Neural progenitor cell (in vitro differentiated cells): ENCODE data around the gene CAPZB. TPM values are rescaled to one million over a fixed set of nuclear protein-coding genes. Genes with fewer than 3 reads are reported as not detected.

Experiments used
- DNase-seq: peaks from one replicate; pipeline ENCODE4 v3.0.0-alpha.2; 2016; ENCODE audit warnings: low spot score
- H2AFZ ChIP-seq: fragments of 200-600 bp; sonication (generic); replicated peaks from 2 replicates; pipeline ENCODE4 v1.6.1; 2016; ENCODE audit warnings: antibody characterized with exemption
- H3F3A ChIP-seq: fragments of 200-600 bp; sonication (generic); 2 replicates; pipeline ENCODE4 v1.6.1; 2016; ENCODE audit warnings: antibody characterized with exemption, low read depth
- H3K27ac ChIP-seq: fragments of 200-600 bp; sonication (generic); 2 replicates; pipeline ENCODE4 v1.5.1; 2016; ENCODE audit warnings: mild to moderate bottlenecking
- H3K27me3 ChIP-seq: fragments of 200-600 bp; sonication (generic); 2 replicates; pipeline ENCODE4 v1.6.1; 2016; ENCODE audit warnings: mild to moderate bottlenecking, moderate library complexity
- H3K36me3 ChIP-seq: fragments of 200-600 bp; sonication (generic); 2 replicates; pipeline ENCODE4 v1.5.1; 2016
- H3K4me1 ChIP-seq: fragments of 200-600 bp; sonication (generic); 2 replicates; pipeline ENCODE4 v1.6.1; 2016; ENCODE audit warnings: mixed run types
- H3K4me2 ChIP-seq: fragments of 200-600 bp; sonication (generic); 2 replicates; pipeline ENCODE4 v1.6.1; 2016
- H3K4me3 ChIP-seq: fragments of 200-600 bp; sonication (generic); 2 replicates; pipeline ENCODE4 v1.5.1; 2016
- H3K79me2 ChIP-seq: fragments of 200-600 bp; sonication (generic); 2 replicates; pipeline ENCODE4 v1.6.1; 2016; ENCODE audit warnings: low read depth
- H3K9ac ChIP-seq: fragments of 200-600 bp; sonication (generic); 2 replicates; pipeline ENCODE4 v1.6.1; 2016
- H3K9me3 ChIP-seq: fragments of 200-600 bp; sonication (generic); 2 replicates; pipeline ENCODE4 v1.5.1; 2016; ENCODE audit warnings: low read depth
- H4K20me1 ChIP-seq: fragments of 200-600 bp; sonication (generic); 2 replicates; pipeline ENCODE4 v1.6.1; 2016; ENCODE audit warnings: low read depth
- H3K27ac Mint-ChIP-seq: 3 replicates; pipeline ENCODE4 v1.8.0; 2021; ENCODE audit warnings: mixed read lengths
- H3K27me3 Mint-ChIP-seq: 2 replicates; pipeline ENCODE4 v1.8.0; 2022; ENCODE audit warnings: low read depth, mild to moderate bottlenecking, inconsistent platforms, moderate library complexity, mixed read lengths; ENCODE audit not compliant: insufficient read depth
- H3K36me3 Mint-ChIP-seq: 3 replicates; pipeline ENCODE4 v1.8.0; 2021; ENCODE audit warnings: mixed read lengths
- H3K4me1 Mint-ChIP-seq: 3 replicates; pipeline ENCODE4 v1.8.0; 2021; ENCODE audit warnings: mixed read lengths
- H3K4me3 Mint-ChIP-seq: 3 replicates; pipeline ENCODE4 v1.8.0; 2021; ENCODE audit warnings: mild to moderate bottlenecking, moderate library complexity, mixed read lengths
- H3K9me3 Mint-ChIP-seq: 3 replicates; pipeline ENCODE4 v1.8.0; 2020; ENCODE audit warnings: mixed read lengths
- CTCF ChIP-seq: fragments of 200-600 bp; sonication (generic); IDR thresholded peaks from 2 replicates; pipeline ENCODE4 v1.5.1; 2017; ENCODE audit warnings: antibody characterized with exemption, mild to moderate bottlenecking
- EZH2 ChIP-seq: fragments of 200-600 bp; sonication (generic); IDR thresholded peaks from 2 replicates; pipeline ENCODE4 v1.6.1; 2017; ENCODE audit warnings: antibody characterized with exemption, mild to moderate bottlenecking, moderate library complexity
- EZH2phosphoT487 ChIP-seq: fragments of 200-600 bp; sonication (generic); IDR thresholded peaks from 2 replicates; pipeline ENCODE4 v1.6.1; 2017; ENCODE audit warnings: antibody characterized with exemption
- total RNA-seq: library from RNA; depleted of rRNA; stranded (reverse); fragments of >200 nt; gene quantifications from 2 replicates; pipeline ENCODE4 v1.2.3, GENCODE V29; 2015; ENCODE audit warnings: low replicate concordance

Gene CAPZB
- total RNA-seq, 1 donor from 2014 or later, result 134 TPM

DNA sequence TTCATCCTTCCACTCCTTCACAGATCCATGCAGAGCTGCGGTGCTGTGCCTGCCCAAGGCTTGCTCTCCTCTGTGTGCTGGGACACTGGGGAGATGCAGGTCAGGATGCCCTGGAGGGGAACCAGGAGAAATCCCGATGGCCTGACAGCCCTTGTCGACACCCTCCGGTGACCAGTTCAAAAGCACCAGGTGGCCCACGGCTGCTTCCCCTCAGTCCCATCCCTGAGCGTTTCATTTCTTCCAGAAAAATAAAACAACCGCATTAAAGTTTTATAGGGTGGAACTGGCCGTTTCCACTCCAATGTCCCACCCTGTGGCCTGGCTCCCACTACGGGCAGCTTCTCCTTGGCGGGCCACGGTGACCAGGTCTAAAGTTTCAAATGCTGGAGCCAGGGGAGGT is 124.9 kb downstream of the CAPZB start:
- Mint-ChIP-seq H3K27ac (no peak overlapping the region), H3K9me3 (no peaks in the 10 kb centered on the region), H3K36me3 (peaks cover 11% of the 10 kb centered on the region), H3K4me3 (no peak overlapping the region), H3K27me3 (no peaks in the 10 kb centered on the region), H3K4me1 (peaks cover 11% of the 10 kb centered on the region)
- no peak for DNase-seq
- no peaks in the 10 kb centered on the region for H3K36me3 ChIP-seq
- H3K79me2 ChIP-seq, result no peaks in the 10 kb centered on the region
- H3K27me3 ChIP-seq, result no peaks in the 10 kb centered on the region
- H3K9me3 ChIP-seq, result no peaks in the 10 kb centered on the region
- peaks cover 5% of the 10 kb centered on the region for H3F3A ChIP-seq
- H3K4me2 ChIP-seq, result no peak overlapping the region
- H3K4me3 ChIP-seq, result no peak overlapping the region
- no peak overlapping the region for H2AFZ ChIP-seq
- TF ChIP-seq EZH2phosphoT487, result no peak
- TF ChIP-seq EZH2, result no peak
- TF ChIP-seq CTCF, result no peak
- H3K9ac ChIP-seq, result peak overlapping the region; percentile 32
- peaks cover 4% of the 10 kb centered on the region for H3K4me1 ChIP-seq
- no peak overlapping the region for H3K27ac ChIP-seq
- peaks cover 41% of the 10 kb centered on the region for H4K20me1 ChIP-seq

DNA sequence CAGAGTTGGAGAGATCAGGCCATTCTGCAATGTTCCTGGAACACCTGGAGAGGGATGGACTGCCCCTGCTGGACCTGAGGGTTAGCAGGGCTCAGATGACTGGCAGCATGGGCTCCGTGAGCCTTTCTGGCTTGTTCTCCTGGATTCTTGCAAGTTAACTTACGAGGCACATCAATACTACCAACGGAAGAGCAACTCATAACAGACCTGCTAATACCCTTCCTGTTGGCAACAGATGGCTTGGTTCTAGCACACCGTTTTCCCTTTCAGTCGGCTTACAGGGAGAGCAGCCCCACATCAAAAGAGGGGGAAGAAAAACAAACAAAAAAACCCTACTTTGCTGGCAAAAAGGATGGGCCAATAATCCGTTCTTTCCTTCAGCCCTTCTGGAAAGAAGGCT is 125.3 kb downstream of the CAPZB start:
- H3K9me3 ChIP-seq, result no peaks in the 10 kb centered on the region
- no peak overlapping the region for H3K27ac ChIP-seq
- H3K9ac ChIP-seq, result no peak overlapping the region
- H2AFZ ChIP-seq, result no peak overlapping the region
- DNase-seq, result no peak
- H3K27me3 ChIP-seq, result no peaks in the 10 kb centered on the region
- peaks cover 11% of the 10 kb centered on the region for H3K4me1 Mint-ChIP-seq
- H4K20me1 ChIP-seq, result peaks cover 42% of the 10 kb centered on the region
- TF ChIP-seq EZH2 (no peak), CTCF (no peak), EZH2phosphoT487 (no peak)
- H3K27me3 Mint-ChIP-seq, result no peaks in the 10 kb centered on the region
- H3K4me3 Mint-ChIP-seq, result no peak overlapping the region
- H3K9me3 Mint-ChIP-seq, result no peaks in the 10 kb centered on the region
- peaks cover 12% of the 10 kb centered on the region for H3K36me3 Mint-ChIP-seq
- no peaks in the 10 kb centered on the region for H3K36me3 ChIP-seq
- no peaks in the 10 kb centered on the region for H3K79me2 ChIP-seq
- H3K4me1 ChIP-seq, result peaks cover 4% of the 10 kb centered on the region
- no peak overlapping the region for H3K4me3 ChIP-seq
- peaks cover 5% of the 10 kb centered on the region for H3F3A ChIP-seq
- no peak overlapping the region for H3K27ac Mint-ChIP-seq
- H3K4me2 ChIP-seq, result no peak overlapping the region

DNA sequence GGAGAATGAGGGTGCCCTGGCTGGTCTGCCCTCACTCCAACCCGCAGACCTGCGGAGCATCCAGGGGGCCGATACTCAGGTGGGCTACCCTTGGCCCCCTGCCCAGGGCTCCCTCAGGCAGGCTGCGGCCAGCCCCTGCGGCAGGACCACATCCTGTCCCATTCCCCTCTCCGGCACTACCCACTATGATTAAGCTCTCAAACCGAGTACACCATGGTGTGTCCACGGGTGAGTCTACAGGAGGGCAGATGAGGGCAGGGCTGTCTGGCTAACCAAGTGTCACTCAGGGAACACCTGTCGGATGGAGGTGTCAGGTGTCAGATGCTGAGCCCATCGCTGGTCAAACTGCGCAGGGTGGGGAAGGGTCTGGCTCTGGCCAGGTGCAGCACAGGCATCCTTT is 126.0 kb downstream of the CAPZB start:
- Histone ChIP-seq H3K9me3 (no peaks in the 10 kb centered on the region), H3K4me3 (no peak overlapping the region), H3K36me3 (no peaks in the 10 kb centered on the region), H3K79me2 (no peaks in the 10 kb centered on the region), H2AFZ (no peak overlapping the region), H3F3A (peaks cover 5% of the 10 kb centered on the region), H4K20me1 (peaks cover 42% of the 10 kb centered on the region), H3K9ac (no peak overlapping the region), H3K27ac (no peak overlapping the region), H3K4me1 (peaks cover 4% of the 10 kb centered on the region), H3K27me3 (no peaks in the 10 kb centered on the region), H3K4me2 (no peak overlapping the region)
- Mint-ChIP-seq H3K36me3 (peaks cover 12% of the 10 kb centered on the region), H3K27ac (no peak overlapping the region), H3K4me1 (peaks cover 11% of the 10 kb centered on the region), H3K4me3 (no peak overlapping the region), H3K9me3 (no peaks in the 10 kb centered on the region), H3K27me3 (no peaks in the 10 kb centered on the region)
- no peak for TF ChIP-seq EZH2phosphoT487
- no peak for DNase-seq

DNA sequence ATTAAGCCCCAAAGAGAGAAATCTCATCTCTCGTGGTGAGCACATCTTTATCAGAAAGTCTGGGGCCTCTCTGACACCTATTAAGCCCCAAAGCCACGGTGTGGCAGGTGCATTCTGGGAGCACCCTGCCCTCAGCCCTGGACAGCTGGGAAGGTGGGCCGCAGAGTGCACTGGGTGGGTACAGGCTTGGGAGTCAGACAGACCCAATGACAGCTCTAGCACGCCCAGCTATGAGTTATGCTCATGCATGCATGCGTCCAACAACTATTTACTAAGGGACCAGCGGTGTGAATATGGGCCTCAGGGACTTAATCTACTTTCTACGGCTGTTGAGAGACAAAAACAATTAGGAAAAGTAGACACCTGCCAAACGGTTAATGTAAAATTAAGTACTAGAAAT is 126.6 kb downstream of the CAPZB start:
- H3K36me3 ChIP-seq, result no peaks in the 10 kb centered on the region
- Mint-ChIP-seq H3K4me1 (peaks cover 11% of the 10 kb centered on the region), H3K36me3 (peaks cover 12% of the 10 kb centered on the region), H3K27me3 (no peaks in the 10 kb centered on the region), H3K27ac (no peak overlapping the region), H3K9me3 (no peaks in the 10 kb centered on the region), H3K4me3 (no peak overlapping the region)
- H3K4me3 ChIP-seq, result no peak overlapping the region
- no peaks in the 10 kb centered on the region for H3K79me2 ChIP-seq
- no peaks in the 10 kb centered on the region for H3K27me3 ChIP-seq
- DNase-seq, result no peak
- no peak for TF ChIP-seq CTCF
- peaks cover 3% of the 10 kb centered on the region for H3F3A ChIP-seq
- H3K9ac ChIP-seq, result no peak overlapping the region
- H4K20me1 ChIP-seq, result peaks cover 42% of the 10 kb centered on the region
- no peaks in the 10 kb centered on the region for H3K9me3 ChIP-seq
- H3K27ac ChIP-seq, result no peak overlapping the region
- peaks cover 2% of the 10 kb centered on the region for H3K4me1 ChIP-seq
- H2AFZ ChIP-seq, result no peak overlapping the region
- H3K4me2 ChIP-seq, result no peak overlapping the region
